Caco-2 (cell line): ENCODE data around the gene RAX. TPM values are rescaled to one million over a fixed set of nuclear protein-coding genes. Genes with fewer than 3 reads are reported as not detected.

ENCODE experiments used
- BruUV-seq: library from RNA; stranded (reverse); fragments of 400-500 nt; replicated peaks from 2 replicates; lab custom pipeline; 2021; lab: Mats Ljungman, UMichigan
- CTCF ChIA-PET: fragments of 300-600 bp; sonication (Branson Sonifier 250); formaldehyde crosslinking; loops from one replicate; lab custom pipeline; 2022; ENCODE audit warnings: antibody characterized with exemption; lab: Charles Lee
- POLR2A ChIA-PET: fragments of 300-600 bp; sonication (Branson Sonifier 250); formaldehyde crosslinking; loops from one replicate; lab custom pipeline; 2022; ENCODE audit warnings: antibody characterized with exemption; lab: Charles Lee
- DNase-seq, 2 experiments: peaks; one replicate each; pipeline versions ENCODE4 v3.0.0 to v3.0.0-alpha.2; 2020 to 2022
- H3K27me3 ChIP-seq: replicated peaks from 2 replicates; pipeline ENCODE4 v1.6.0; 2011; ENCODE audit warnings: low read length; ENCODE audit not compliant: control insufficient read depth, insufficient read depth
- H3K36me3 ChIP-seq: 2 replicates; pipeline ENCODE4 v1.5.1; 2011; ENCODE audit warnings: low read length; ENCODE audit not compliant: control insufficient read depth, insufficient read depth
- H3K4me1 ChIP-seq: fragments of 250-450 bp; sonication (Bioruptor Pico); 2 replicates; pipeline ENCODE4 v1.5.1; 2020; ENCODE audit warnings: mild to moderate bottlenecking
- H3K4me3 ChIP-seq: 2 replicates; pipeline ENCODE4 v1.5.1; 2011; ENCODE audit warnings: low read depth, mild to moderate bottlenecking, control low read depth, low read length
- H3K9me3 ChIP-seq: fragments of 250-450 bp; sonication (Bioruptor Pico); 2 replicates; pipeline ENCODE4 v1.5.1; 2020; ENCODE audit warnings: mild to moderate bottlenecking, moderate library complexity
- H3K27ac Mint-ChIP-seq: one replicate; pipeline ENCODE4 v1.8.0; 2022; ENCODE audit warnings: mixed read lengths; ENCODE audit not compliant: unreplicated experiment
- H3K27me3 Mint-ChIP-seq: one replicate; pipeline ENCODE4 v1.8.0; 2022; ENCODE audit warnings: mixed read lengths; ENCODE audit not compliant: insufficient read depth, unreplicated experiment
- H3K36me3 Mint-ChIP-seq: one replicate; pipeline ENCODE4 v1.8.0; 2022; ENCODE audit warnings: mild to moderate bottlenecking, mixed read lengths; ENCODE audit not compliant: insufficient read depth, unreplicated experiment
- H3K4me1 Mint-ChIP-seq: one replicate; pipeline ENCODE4 v1.8.0; 2022; ENCODE audit warnings: low read depth, mixed read lengths; ENCODE audit not compliant: unreplicated experiment
- H3K4me3 Mint-ChIP-seq: one replicate; pipeline ENCODE4 v1.8.0; 2022; ENCODE audit warnings: mild to moderate bottlenecking, moderate library complexity, mixed read lengths; ENCODE audit not compliant: unreplicated experiment
- H3K9me3 Mint-ChIP-seq: one replicate; pipeline ENCODE4 v1.8.0; 2022; ENCODE audit warnings: mixed read lengths; ENCODE audit not compliant: unreplicated experiment
- CTCF ChIP-seq, 2 experiments: fragments of 200-600 bp in 1 of 2; IDR thresholded peaks; 1 replicate in 1 of 2; 2 replicates in 1 of 2; pipeline versions ENCODE4 v1.5.1 to v1.8.0; 2011 to 2022; ENCODE audit warnings: antibody characterized with exemption in 1 of 2, control low read depth in 1 of 2, inconsistent platforms in 1 of 2, low read depth in 1 of 2, low read length in 1 of 2, mild to moderate bottlenecking in 1 of 2, moderate library complexity in 1 of 2; ENCODE audit not compliant: insufficient read depth in 1 of 2, severe bottlenecking in 1 of 2, unreplicated experiment in 1 of 2
- intact Hi-C: fragments of 100-400 bp; cut with micrococcal nuclease; formaldehyde crosslinking; loops from one replicate; pipeline ENCODE4 v1.10.0; 2022; ENCODE audit not compliant: unreplicated experiment
- total RNA-seq: library from RNA; stranded (reverse); gene quantifications from 2 replicates; pipeline ENCODE4 v1.2.3, GENCODE V29; 2022

RAX gene
- total RNA-seq, 1 experiment from 2014 or later = not detected

GRCh38 chr18:59242906-59243305, 30.3 kb downstream of the RAX start:
- no peaks in the 10 kb centered on the region for H3K27me3 ChIP-seq
- H3K9me3 ChIP-seq = no peaks in the 10 kb centered on the region
- Mint-ChIP-seq H3K27me3 (peaks cover 9% of the 10 kb centered on the region), H3K4me3 (no peak overlapping the region), H3K4me1 (no peaks in the 10 kb centered on the region), H3K27ac (no peak overlapping the region), H3K9me3 (no peaks in the 10 kb centered on the region), H3K36me3 (no peaks in the 10 kb centered on the region)
- CTCF ChIA-PET = no interaction called here
- no TSS peak for BruUV-seq
- no peaks in the 10 kb centered on the region for H3K4me1 ChIP-seq
- DNase-seq = no peak
- TF ChIP-seq CTCF (IDR thresholded peaks at IDR 0.05; ENCODE audit: insufficient read depth in 1 of 2, low read depth in 1 of 2, low read length in 1 of 2, severe bottlenecking in 1 of 2, unreplicated experiment in 1 of 2) = no peak
- no peak overlapping the region for H3K4me3 ChIP-seq
- no peaks in the 10 kb centered on the region for H3K36me3 ChIP-seq
- POLR2A ChIA-PET = no interaction called here
- intact Hi-C loops = no loop called here

GRCh38 chr18:59239642-59240041, 33.6 kb downstream of the RAX start:
- H3K27me3 Mint-ChIP-seq = no peaks in the 10 kb centered on the region
- no peaks in the 10 kb centered on the region for H3K4me1 Mint-ChIP-seq
- no peak for DNase-seq
- H3K27ac Mint-ChIP-seq = no peak overlapping the region
- ChIA-PET CTCF (no interaction called here), POLR2A (no interaction called here)
- H3K4me3 Mint-ChIP-seq = no peak overlapping the region
- Histone ChIP-seq H3K4me1 (no peaks in the 10 kb centered on the region), H3K36me3 (no peaks in the 10 kb centered on the region), H3K9me3 (no peaks in the 10 kb centered on the region), H3K27me3 (no peaks in the 10 kb centered on the region), H3K4me3 (no peak overlapping the region)
- H3K36me3 Mint-ChIP-seq = no peaks in the 10 kb centered on the region
- no peak for TF ChIP-seq CTCF (IDR thresholded peaks at IDR 0.05; ENCODE audit: insufficient read depth in 1 of 2, low read depth in 1 of 2, low read length in 1 of 2, severe bottlenecking in 1 of 2, unreplicated experiment in 1 of 2)
- H3K9me3 Mint-ChIP-seq = no peaks in the 10 kb centered on the region
- no TSS peak for BruUV-seq
- intact Hi-C loops = no loop called here

- H3K9me3 ChIP-seq = no peaks in the 10 kb centered on the region
- POLR2A ChIA-PET = no interaction called here
- no TSS peak for BruUV-seq
- no peaks in the 10 kb centered on the region for H3K4me1 ChIP-seq
- H3K36me3 ChIP-seq = no peaks in the 10 kb centered on the region
- H3K27me3 ChIP-seq = no peaks in the 10 kb centered on the region
- Mint-ChIP-seq H3K27me3 (no peaks in the 10 kb centered on the region), H3K9me3 (no peaks in the 10 kb centered on the region), H3K4me1 (no peaks in the 10 kb centered on the region), H3K4me3 (no peak overlapping the region), H3K27ac (no peak overlapping the region), H3K36me3 (no peaks in the 10 kb centered on the region)
- DNase-seq = no peak
- no peak overlapping the region for H3K4me3 ChIP-seq
- intact Hi-C loops = no loop called here
- CTCF ChIA-PET = no interaction called here
- no peak for TF ChIP-seq CTCF (IDR thresholded peaks at IDR 0.05; ENCODE audit: insufficient read depth in 1 of 2, low read depth in 1 of 2, low read length in 1 of 2, severe bottlenecking in 1 of 2, unreplicated experiment in 1 of 2)
Observed at GRCh38 chr18:59238385-59238784, 34.9 kb downstream of the RAX start.
